DMS 273 (cell line): ENCODE results near the gene UNKL.
A peak's percentile ranks its signal among the peaks of the same experiment; 100 is the strongest.

Experiments used
- DNase-seq: peaks from one replicate; lab custom pipeline; 2025; ENCODE audit not compliant: unreplicated experiment; lab: John Stamatoyannopoulos, UW

The UNKL gene

GRCh38 chr16:1432388-1433262, 18.1 kb upstream of the UNKL start:
- DNase-seq: no peak

- DNase-seq: no peak
These were observed 17.2 kb upstream of the UNKL start for GRCh38 chr16:1431497-1432270.

GRCh38 chr16:1430759-1431496, 16.4 kb upstream of the UNKL start, which contains the start of gene PERCC1:
Gene PERCC1 (plus strand): TSS chr16:1431078. CDS start chr16:1432594, 1,516 bp downstream.
- DNase-seq: peak; percentile 41

GRCh38 chr16:1430214-1430758, 15.8 kb upstream of the UNKL start:
- no peak for DNase-seq

GRCh38 chr16:1429631-1430030, 15.1 kb upstream of the UNKL start:
- DNase-seq: no peak

GRCh38 chr16:1429012-1429411, 14.5 kb upstream of the UNKL start:
- no peak for DNase-seq

GRCh38 chr16:1428511-1428910, 14.0 kb upstream of the UNKL start:
- DNase-seq: peak; percentile 42

GRCh38 chr16:1427473-1428461, 13.3 kb upstream of the UNKL start:
- no peak for DNase-seq

GRCh38 chr16:1426734-1427471, 12.4 kb upstream of the UNKL start:
- peak; percentile 43 for DNase-seq

GRCh38 chr16:1425616-1426370, 11.3 kb upstream of the UNKL start:
- no peak for DNase-seq

GRCh38 chr16:1424028-1424427, 9.5 kb upstream of the UNKL start:
- DNase-seq: peak; percentile 39

GRCh38 chr16:1422076-1422475, 7.6 kb upstream of the UNKL start:
- no peak for DNase-seq

GRCh38 chr16:1420111-1420539, 5.6 kb upstream of the UNKL start:
- no peak for DNase-seq

- no peak for DNase-seq
These were observed 2.0 kb upstream of the UNKL start for GRCh38 chr16:1416521-1416941.

GRCh38 chr16:1413684-1414531, 596 bp downstream of the UNKL start:
- DNase-seq: peak; percentile 76

- DNase-seq: no peak
These were observed 1.7 kb downstream of the UNKL start for GRCh38 chr16:1412847-1413246.

GRCh38 chr16:1408171-1408837, 6.2 kb downstream of the UNKL start:
- peak; percentile 95 for DNase-seq
